Gastroesophageal sphincter (tissue), 4 donors: ENCODE measurements around the gene NKAIN2. TPM values are rescaled to one million over a fixed set of nuclear protein-coding genes. Genes with fewer than 3 reads are reported as not detected.

Experiments
- ATAC-seq: fragments of 150-250 bp; one replicate; pipeline ENCODE4 v1.9.1; 2016; ENCODE audit warnings: mild to moderate bottlenecking, moderate library complexity
- H3K27ac ChIP-seq, 4 donors: fragments of 200-600 bp; sonication (generic) in 3 of 4; 1 replicate in 3 of 4; 2 replicates in 1 of 4; pipeline ENCODE4 v1.5.1; 2016 to 2019
- H3K27me3 ChIP-seq: fragments of 200-600 bp; sonication (generic); one replicate; pipeline ENCODE4 v1.5.1; 2019
- H3K36me3 ChIP-seq, 2 donors: fragments of 200-600 bp; sonication (generic); one replicate each; pipeline ENCODE4 v1.5.1; 2019; ENCODE audit warnings: control low read depth in 1 of 2
- H3K4me1 ChIP-seq, 3 donors: fragments of 200-600 bp; sonication (generic); 1 replicate in 2 of 3; 2 replicates in 1 of 3; pipeline ENCODE4 v1.5.1; 2016 to 2019; ENCODE audit warnings: control low read depth in 2 of 3
- H3K4me3 ChIP-seq, 2 donors: fragments of 200-600 bp; sonication (generic); one replicate each; pipeline ENCODE4 v1.5.1; 2019; ENCODE audit warnings: mild to moderate bottlenecking in 1 of 2, moderate library complexity in 1 of 2
- H3K9me3 ChIP-seq, 3 donors: fragments of 200-600 bp; sonication (generic); one replicate each; pipeline ENCODE4 v1.5.1; 2017 to 2019; ENCODE audit warnings: control low read depth in 2 of 3
- CTCF ChIP-seq, 4 experiments: fragments of 200-600 bp in 2 of 4; fragments of 450-650 bp in 2 of 4; sonication (generic) in 1 of 4; IDR thresholded peaks; one replicate each; pipeline ENCODE4 v1.5.1; 2017 to 2019; ENCODE audit warnings: antibody characterized with exemption in 4 of 4, mild to moderate bottlenecking in 2 of 4, moderate library complexity in 2 of 4
- EP300 ChIP-seq: sonication (generic); formaldehyde crosslinking; IDR thresholded peaks from one replicate; pipeline ENCODE4 v1.6.1; 2017; ENCODE audit warnings: antibody characterized with exemption, mild to moderate bottlenecking
- POLR2A ChIP-seq, 2 donors: fragments of 450-650 bp; IDR thresholded peaks; one replicate each; pipeline ENCODE4 v1.6.1; 2017; ENCODE audit warnings: antibody characterized with exemption in 2 of 2, mild to moderate bottlenecking in 2 of 2, moderate library complexity in 1 of 2
- POLR2AphosphoS5 ChIP-seq: sonication (generic); formaldehyde crosslinking; IDR thresholded peaks from one replicate; pipeline ENCODE4 v1.6.1; 2017; ENCODE audit warnings: antibody characterized with exemption
- WGBS, 2 donors: methylation state at CpG; one replicate each; pipeline ENCODE4 v1.1.5; 2018; ENCODE audit warnings: low coverage in 1 of 2; 5-methylcytosine and 5-hydroxymethylcytosine counted together
- total RNA-seq, 4 donors: library from RNA; depleted of rRNA; stranded (reverse); fragments of >200 nt; gene quantifications; one replicate each; pipeline ENCODE4 v1.1.0, GENCODE V29; 2016

The NKAIN2 gene
- total RNA-seq, 4 donors from 2014 or later = 0.23 to 3.2 TPM; not detected in 2

GRCh38 chr6:124577734-124578281 lies 774.1 kb downstream of the NKAIN2 start:
- no peak for ATAC-seq
- Histone ChIP-seq H3K27me3 (no peaks in the 10 kb centered on the region), H3K4me1 (no peaks in the 10 kb centered on the region), H3K4me3 (no peak overlapping the region), H3K27ac (no peak overlapping the region), H3K9me3 (no peaks in the 10 kb centered on the region), H3K36me3 (no peaks in the 10 kb centered on the region)
- WGBS, 2 donors = 87 to 100% methylated on average over 1 to 2 of the region's 2 CpGs
- TF ChIP-seq EP300 = no peak

GRCh38 chr6:124590001-124590400 lies 786.3 kb downstream of the NKAIN2 start:
- Histone ChIP-seq H3K9me3 (no peaks in the 10 kb centered on the region), H3K36me3 (no peaks in the 10 kb centered on the region), H3K4me3 (no peak overlapping the region), H3K27me3 (no peaks in the 10 kb centered on the region), H3K27ac (no peak overlapping the region), H3K4me1 (no peaks in the 10 kb centered on the region)
- no peak for TF ChIP-seq CTCF (IDR thresholded peaks at IDR 0.05)
- no peak for TF ChIP-seq EP300
- TF ChIP-seq POLR2AphosphoS5 = no peak
- TF ChIP-seq POLR2A (IDR thresholded peaks at IDR 0.05) = no peak
- ATAC-seq = no peak
- WGBS, 2 donors = 38 to 39% methylated on average over 2 of the region's 2 CpGs

DNA sequence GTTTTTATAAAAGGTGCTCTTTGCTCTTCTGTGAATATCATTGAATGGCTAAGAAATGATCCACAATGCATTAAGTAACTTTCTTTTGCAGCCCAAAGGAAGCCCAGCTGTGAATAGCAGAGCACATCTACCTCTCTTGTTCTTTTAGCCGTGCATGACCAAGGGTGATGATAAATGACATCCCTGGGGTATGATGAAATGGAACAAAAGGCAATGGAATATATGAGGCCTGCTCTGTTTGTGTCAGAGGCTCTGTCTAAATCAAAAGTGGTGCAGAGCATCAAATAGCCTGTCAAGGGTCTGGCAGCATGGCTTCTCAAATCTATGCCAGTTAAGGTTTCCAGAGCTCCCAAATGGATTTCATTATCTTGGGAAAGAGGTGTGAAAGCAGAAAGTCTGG lies 796.0 kb downstream of the NKAIN2 start:
- Histone ChIP-seq H3K9me3 (no peaks in the 10 kb centered on the region), H3K27me3 (no peaks in the 10 kb centered on the region), H3K36me3 (no peaks in the 10 kb centered on the region), H3K27ac (no peak overlapping the region), H3K4me3 (no peak overlapping the region), H3K4me1 (no peaks in the 10 kb centered on the region)
- TF ChIP-seq EP300 (no peak), POLR2AphosphoS5 (no peak), CTCF (IDR thresholded peaks at IDR 0.05) (no peak), POLR2A (IDR thresholded peaks at IDR 0.05) (no peak)
- ATAC-seq = no peak
- WGBS, 2 donors = 50 to 100% methylated on average over 1 of the region's 1 CpG

- H3K36me3 ChIP-seq = no peaks in the 10 kb centered on the region
Measured at GRCh38 chr6:124604719-124605118, 801.1 kb downstream of the NKAIN2 start.

DNA sequence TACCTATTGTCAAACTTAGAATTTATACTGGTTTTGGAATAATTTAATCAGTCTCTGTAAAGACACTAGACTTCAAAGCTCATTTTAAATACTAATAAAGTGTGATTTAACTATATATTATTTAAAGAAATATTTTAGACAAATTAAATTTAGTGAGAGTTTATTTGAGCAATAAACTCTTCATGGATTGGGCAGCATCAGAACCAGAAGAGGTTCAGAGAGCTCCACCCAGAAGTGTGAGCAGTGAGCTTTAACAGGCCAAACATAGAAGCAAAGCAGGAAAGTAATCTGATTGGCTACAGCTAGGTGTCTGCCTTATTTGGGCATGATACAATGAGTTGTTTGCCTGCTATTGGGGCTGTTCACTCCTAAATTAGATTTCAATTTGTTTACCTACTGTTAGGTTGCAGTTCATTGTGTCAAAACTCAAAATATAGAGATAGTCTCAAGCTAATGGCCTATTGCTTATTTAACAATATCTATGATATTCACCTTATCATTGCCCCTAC lies 803.5 kb downstream of the NKAIN2 start:
- Histone ChIP-seq H3K27me3 (no peaks in the 10 kb centered on the region), H3K9me3 (no peaks in the 10 kb centered on the region), H3K4me1 (no peaks in the 10 kb centered on the region), H3K27ac (no peak overlapping the region), H3K4me3 (no peak overlapping the region), H3K36me3 (no peaks in the 10 kb centered on the region)
- TF ChIP-seq EP300 (no peak), CTCF (IDR thresholded peaks at IDR 0.05) (no peak), POLR2AphosphoS5 (no peak), POLR2A (IDR thresholded peaks at IDR 0.05) (no peak)
- ATAC-seq = no peak

More at GRCh38 chr6:124604719-124605118, 801.1 kb downstream of the NKAIN2 start:
- 49 to 56% methylated on average over 3 of the region's 3 CpGs for WGBS, 2 donors
- Histone ChIP-seq H3K9me3 (no peaks in the 10 kb centered on the region), H3K4me3 (no peak overlapping the region), H3K27ac (no peak overlapping the region), H3K27me3 (no peaks in the 10 kb centered on the region), H3K4me1 (no peaks in the 10 kb centered on the region)
- no peak for TF ChIP-seq POLR2A (IDR thresholded peaks at IDR 0.05)
- no peak for TF ChIP-seq POLR2AphosphoS5
- TF ChIP-seq CTCF (IDR thresholded peaks at IDR 0.05) = no peak
- TF ChIP-seq EP300 = no peak
- no peak for ATAC-seq
